Measurements from ENCODE around the gene DENND1A. TPM values are rescaled to one million over a fixed set of nuclear protein-coding genes. Genes with fewer than 3 reads are reported as not detected.

Gene DENND1A
- total and polyA plus RNA-seq, 4 donors, result 7.9 to 22.0 (median 13.9) TPM

GRCh38 chr9:123617286-123617685 is 312.6 kb downstream of the DENND1A start:
- H3K9me3 ChIP-seq (ENCODE audit: control insufficient read depth in 4 of 4, low read length in 3 of 4), result no peaks in the 10 kb centered on the region
- TF ChIP-seq SP1 (IDR thresholded peaks at IDR 0.05) (no peak), YY1 (IDR thresholded peaks at IDR 0.05) (no peak), ZBTB33 (IDR thresholded peaks at IDR 0.05) (no peak), GABPA (IDR thresholded peaks at IDR 0.05 in 1 of 2, conservative IDR thresholded peaks at IDR 0.05 in 1 of 2) (no peak), FOXA1 (IDR thresholded peaks at IDR 0.05) (no peak), FOXA2 (IDR thresholded peaks at IDR 0.05) (no peak), HNF4A (conservative IDR thresholded peaks at IDR 0.05) (no peak), RXRA (IDR thresholded peaks at IDR 0.05) (no peak), NR2F2 (IDR thresholded peaks at IDR 0.05) (no peak), HNF4G (IDR thresholded peaks at IDR 0.05) (no peak), EGR1 (IDR thresholded peaks at IDR 0.05; ENCODE audit: low read depth in 2 of 2) (no peak)
- no peaks in the 10 kb centered on the region for H3K4me1 ChIP-seq (ENCODE audit: control insufficient read depth in 4 of 4, insufficient read depth in 4 of 4, low read length in 3 of 4)
- H3K4me3 ChIP-seq (ENCODE audit: low read depth in 1 of 3, low read length in 3 of 3), result no peak overlapping the region
- no peak overlapping the region for H3K27ac ChIP-seq (ENCODE audit: low read depth in 1 of 2, low read length in 2 of 2)
- no peaks in the 10 kb centered on the region for H3K27me3 ChIP-seq (ENCODE audit: control insufficient read depth in 4 of 4, insufficient read depth in 4 of 4, low read length in 3 of 4)
- 96% methylated on average over 9 of the region's 9 CpGs for whole genome bisulfite sequencing
- H3K36me3 ChIP-seq (ENCODE audit: control insufficient read depth in 4 of 4, insufficient read depth in 3 of 4, low read depth in 1 of 4, low read length in 3 of 4), result no peaks in the 10 kb centered on the region
- H3K9ac ChIP-seq (ENCODE audit: low read depth in 1 of 2, low read length in 2 of 2), result no peak overlapping the region
- no peak for DNase-seq (ENCODE audit: low spot score)

- Histone ChIP-seq H3K9me3 (ENCODE audit: control insufficient read depth in 4 of 4, low read length in 3 of 4) (no peaks in the 10 kb centered on the region), H3K27me3 (ENCODE audit: control insufficient read depth in 4 of 4, insufficient read depth in 4 of 4, low read length in 3 of 4) (no peaks in the 10 kb centered on the region), H3K27ac (ENCODE audit: low read depth in 1 of 2, low read length in 2 of 2) (no peak overlapping the region), H3K36me3 (ENCODE audit: control insufficient read depth in 4 of 4, insufficient read depth in 3 of 4, low read depth in 1 of 4, low read length in 3 of 4) (no peaks in the 10 kb centered on the region), H3K4me3 (ENCODE audit: low read depth in 1 of 3, low read length in 3 of 3) (no peak overlapping the region), H3K9ac (ENCODE audit: low read depth in 1 of 2, low read length in 2 of 2) (no peak overlapping the region), H3K4me1 (ENCODE audit: control insufficient read depth in 4 of 4, insufficient read depth in 4 of 4, low read length in 3 of 4) (no peaks in the 10 kb centered on the region)
- DNase-seq (ENCODE audit: low spot score), result peak; percentile 13
- 98% methylated on average over 8 of the region's 8 CpGs for WGBS
- no peak for TF ChIP-seq GABPA (IDR thresholded peaks at IDR 0.05 in 1 of 2, conservative IDR thresholded peaks at IDR 0.05 in 1 of 2)
- TF ChIP-seq FOXA2 (IDR thresholded peaks at IDR 0.05), result no peak
- TF ChIP-seq RAD21 (IDR thresholded peaks at IDR 0.05), result no peak
- TF ChIP-seq TAF1 (conservative IDR thresholded peaks at IDR 0.05), result no peak
- TF ChIP-seq HNF4A (conservative IDR thresholded peaks at IDR 0.05), result no peak
- no peak for TF ChIP-seq YY1 (IDR thresholded peaks at IDR 0.05)
- no peak for TF ChIP-seq FOXA1 (IDR thresholded peaks at IDR 0.05)
- no peak for TF ChIP-seq EGR1 (IDR thresholded peaks at IDR 0.05; ENCODE audit: low read depth in 2 of 2)
- TF ChIP-seq RXRA (IDR thresholded peaks at IDR 0.05), result no peak
- no peak for TF ChIP-seq ATF3 (IDR thresholded peaks at IDR 0.05)
- TF ChIP-seq ZBTB33 (IDR thresholded peaks at IDR 0.05), result no peak
- TF ChIP-seq HNF4G (IDR thresholded peaks at IDR 0.05), result no peak
Observed at GRCh38 chr9:123616707-123617106, 313.2 kb downstream of the DENND1A start.

GRCh38 chr9:123615381-123615780 is 314.5 kb downstream of the DENND1A start:
- no peak overlapping the region for H3K9ac ChIP-seq (ENCODE audit: low read depth in 1 of 2, low read length in 2 of 2)
- TF ChIP-seq REST (IDR thresholded peaks at IDR 0.05), result no peak
- TF ChIP-seq ATF3 (IDR thresholded peaks at IDR 0.05), result no peak
- no peak for TF ChIP-seq SP1 (IDR thresholded peaks at IDR 0.05)
- no peak for TF ChIP-seq YY1 (IDR thresholded peaks at IDR 0.05)
- TF ChIP-seq FOXA2 (IDR thresholded peaks at IDR 0.05), result no peak
- TF ChIP-seq FOXA1 (IDR thresholded peaks at IDR 0.05), result no peak

More at GRCh38 chr9:123615381-123615780, 314.5 kb downstream of the DENND1A start:
- Histone ChIP-seq H3K36me3 (ENCODE audit: control insufficient read depth in 4 of 4, insufficient read depth in 3 of 4, low read depth in 1 of 4, low read length in 3 of 4) (no peaks in the 10 kb centered on the region), H3K9me3 (ENCODE audit: control insufficient read depth in 4 of 4, low read length in 3 of 4) (no peaks in the 10 kb centered on the region), H3K4me3 (ENCODE audit: low read depth in 1 of 3, low read length in 3 of 3) (no peak overlapping the region), H3K4me1 (ENCODE audit: control insufficient read depth in 4 of 4, insufficient read depth in 4 of 4, low read length in 3 of 4) (no peaks in the 10 kb centered on the region), H3K27ac (ENCODE audit: low read depth in 1 of 2, low read length in 2 of 2) (no peak overlapping the region), H3K27me3 (ENCODE audit: control insufficient read depth in 4 of 4, insufficient read depth in 4 of 4, low read length in 3 of 4) (no peaks in the 10 kb centered on the region)
- WGBS, result 98% methylated on average over 1 of the region's 1 CpG
- peak; percentile 16 for DNase-seq (ENCODE audit: low spot score)
